Loucy (cell line): Measurements from ENCODE around the gene DRC1.

ENCODE experiments used
- H2AFZ ChIP-seq: fragments of 200-600 bp; sonication (generic); 2 replicates; pipeline ENCODE4 v1.6.0; 2016; ENCODE audit warnings: antibody characterized with exemption, mild to moderate bottlenecking, low read length, moderate library complexity
- H3F3A ChIP-seq: fragments of 200-600 bp; 2 replicates; pipeline ENCODE4 v1.6.0; 2016; ENCODE audit warnings: antibody characterized with exemption, low read depth, mild to moderate bottlenecking
- H3K27me3 ChIP-seq: fragments of 200-600 bp; sonication (generic); 2 replicates; pipeline ENCODE4 v1.6.1; 2014; ENCODE audit warnings: low read length, mild to moderate bottlenecking; ENCODE audit not compliant: insufficient read depth, poor library complexity, severe bottlenecking
- H3K36me3 ChIP-seq: fragments of 200-600 bp; sonication (generic); 2 replicates; pipeline ENCODE4 v1.6.1; 2016; ENCODE audit warnings: low read length; ENCODE audit not compliant: insufficient read depth
- H3K4me1 ChIP-seq: fragments of 200-600 bp; sonication (generic); 2 replicates; pipeline ENCODE4 v1.5.1; 2014; ENCODE audit warnings: low read length, mild to moderate bottlenecking; ENCODE audit not compliant: insufficient read depth, poor library complexity, severe bottlenecking
- H3K4me2 ChIP-seq: fragments of 200-600 bp; sonication (generic); 2 replicates; pipeline ENCODE4 v1.6.0; 2014; ENCODE audit warnings: antibody characterized with exemption, low read length, low read depth, mild to moderate bottlenecking; ENCODE audit not compliant: poor library complexity, severe bottlenecking
- H3K4me3 ChIP-seq: fragments of 200-600 bp; sonication (generic); 2 replicates; pipeline ENCODE4 v1.5.1; 2014; ENCODE audit warnings: low read length, mild to moderate bottlenecking, mixed read lengths; ENCODE audit not compliant: poor library complexity, severe bottlenecking
- H3K79me2 ChIP-seq: fragments of 200-600 bp; sonication (generic); 2 replicates; pipeline ENCODE4 v1.6.1; 2014; ENCODE audit warnings: low read length; ENCODE audit not compliant: insufficient read depth
- H3K9ac ChIP-seq: fragments of 200-600 bp; sonication (generic); 2 replicates; pipeline ENCODE4 v1.6.0; 2014; ENCODE audit warnings: mild to moderate bottlenecking, low read depth, low read length, moderate library complexity; ENCODE audit not compliant: poor library complexity, severe bottlenecking
- H3K9me2 ChIP-seq: fragments of 200-600 bp; sonication (generic); replicated peaks from 2 replicates; pipeline ENCODE4 v1.6.1; 2016; ENCODE audit warnings: low read depth, low read length, mixed read lengths
- H3K9me3 ChIP-seq: fragments of 200-600 bp; sonication (generic); 2 replicates; pipeline ENCODE4 v1.6.1; 2014; ENCODE audit warnings: mild to moderate bottlenecking, antibody characterized with exemption, low read length, low read depth; ENCODE audit not compliant: insufficient read depth
- H4K20me1 ChIP-seq: fragments of 200-600 bp; sonication (generic); 2 replicates; pipeline ENCODE4 v1.6.0; 2014; ENCODE audit warnings: antibody characterized with exemption, low read length, mild to moderate bottlenecking; ENCODE audit not compliant: insufficient read depth, poor library complexity, severe bottlenecking
- CTCF ChIP-seq: fragments of 200-600 bp; sonication (generic); conservative IDR thresholded peaks from 2 replicates; pipeline ENCODE4 v1.5.1; 2014; ENCODE audit warnings: mild to moderate bottlenecking, antibody characterized with exemption, low read length
- EZH2phosphoT487 ChIP-seq: fragments of 200-600 bp; IDR thresholded peaks from 2 replicates; pipeline ENCODE4 v1.6.1; 2018; ENCODE audit warnings: antibody characterized with exemption, mild to moderate bottlenecking, moderate library complexity, borderline replicate concordance

Gene DRC1

GRCh38 chr2:26473796-26474195 is 72.1 kb downstream of the DRC1 start:
- no peaks in the 10 kb centered on the region for H3K27me3 ChIP-seq
- H3K79me2 ChIP-seq = no peaks in the 10 kb centered on the region
- H3K4me2 ChIP-seq = no peak overlapping the region
- no peak overlapping the region for H3K9ac ChIP-seq
- H3K4me3 ChIP-seq = no peak overlapping the region
- no peaks in the 10 kb centered on the region for H3K9me2 ChIP-seq
- no peaks in the 10 kb centered on the region for H3K36me3 ChIP-seq
- H4K20me1 ChIP-seq = no peaks in the 10 kb centered on the region
- TF ChIP-seq CTCF (no peak), EZH2phosphoT487 (no peak)
- peaks cover 7% of the 10 kb centered on the region; the same call in 1 of the 2 replicates for H3K9me3 ChIP-seq
- H3F3A ChIP-seq = no peaks in the 10 kb centered on the region
- H3K4me1 ChIP-seq = peaks cover 4% of the 10 kb centered on the region
- H2AFZ ChIP-seq = no peak overlapping the region

GRCh38 chr2:26474261-26474785 is 72.6 kb downstream of the DRC1 start:
- H4K20me1 ChIP-seq = no peaks in the 10 kb centered on the region
- no peak overlapping the region for H3K4me3 ChIP-seq
- no peaks in the 10 kb centered on the region for H3K79me2 ChIP-seq
- no peak overlapping the region for H2AFZ ChIP-seq
- no peak overlapping the region for H3K9ac ChIP-seq
- H3K4me2 ChIP-seq = no peak overlapping the region
- peaks cover 4% of the 10 kb centered on the region for H3K4me1 ChIP-seq
- H3K9me3 ChIP-seq = peaks cover 5% of the 10 kb centered on the region; the same call in 1 of the 2 replicates
- no peaks in the 10 kb centered on the region for H3K27me3 ChIP-seq
- no peak for TF ChIP-seq CTCF
- no peak for TF ChIP-seq EZH2phosphoT487
- no peaks in the 10 kb centered on the region for H3K36me3 ChIP-seq
- no peaks in the 10 kb centered on the region for H3F3A ChIP-seq
- H3K9me2 ChIP-seq = no peaks in the 10 kb centered on the region

GRCh38 chr2:26475037-26475436 is 73.3 kb downstream of the DRC1 start:
- peaks cover 4% of the 10 kb centered on the region for H3K4me1 ChIP-seq
- no peak overlapping the region for H3K9ac ChIP-seq
- H4K20me1 ChIP-seq = no peaks in the 10 kb centered on the region
- H3K9me3 ChIP-seq = no peaks in the 10 kb centered on the region
- no peak overlapping the region for H3K4me2 ChIP-seq
- TF ChIP-seq CTCF (no peak), EZH2phosphoT487 (no peak)
- H3K36me3 ChIP-seq = no peaks in the 10 kb centered on the region
- no peak overlapping the region for H3K4me3 ChIP-seq
- no peaks in the 10 kb centered on the region for H3K79me2 ChIP-seq
- no peaks in the 10 kb centered on the region for H3K9me2 ChIP-seq
- H2AFZ ChIP-seq = no peak overlapping the region
- H3F3A ChIP-seq = no peaks in the 10 kb centered on the region
- no peaks in the 10 kb centered on the region for H3K27me3 ChIP-seq
